Measurements from ENCODE around the gene PDHX.

PDHX gene

GRCh38 chr11:34926831-34927132, 10.4 kb downstream of the PDHX start:
- Mint-ChIP-seq H3K9me3 (ENCODE audit: low read depth) (no peaks in the 10 kb centered on the region), H3K4me3 (no peak overlapping the region), H3K27me3 (no peaks in the 10 kb centered on the region), H3K4me1 (ENCODE audit: low read depth) (peaks cover 32% of the 10 kb centered on the region), H3K36me3 (no peaks in the 10 kb centered on the region), H3K27ac (no peak overlapping the region)

- Mint-ChIP-seq H3K27ac (no peak overlapping the region), H3K4me3 (no peak overlapping the region), H3K27me3 (no peaks in the 10 kb centered on the region), H3K9me3 (ENCODE audit: low read depth) (no peaks in the 10 kb centered on the region), H3K4me1 (ENCODE audit: low read depth) (peaks cover 30% of the 10 kb centered on the region), H3K36me3 (no peaks in the 10 kb centered on the region)
These were observed 12.0 kb downstream of the PDHX start for GRCh38 chr11:34928268-34928959.

- Mint-ChIP-seq H3K4me1 (ENCODE audit: low read depth) (peaks cover 32% of the 10 kb centered on the region), H3K9me3 (ENCODE audit: low read depth) (no peaks in the 10 kb centered on the region), H3K27ac (no peak overlapping the region), H3K4me3 (no peak overlapping the region), H3K36me3 (peaks cover under 1% of the 10 kb centered on the region), H3K27me3 (no peaks in the 10 kb centered on the region)
These were observed 12.7 kb downstream of the PDHX start for GRCh38 chr11:34928960-34929680.

GRCh38 chr11:34929794-34930763, 13.7 kb downstream of the PDHX start:
- Mint-ChIP-seq H3K27me3 (no peaks in the 10 kb centered on the region), H3K4me1 (ENCODE audit: low read depth) (peaks cover 33% of the 10 kb centered on the region), H3K36me3 (peaks cover 3% of the 10 kb centered on the region), H3K9me3 (ENCODE audit: low read depth) (no peaks in the 10 kb centered on the region), H3K4me3 (no peak overlapping the region), H3K27ac (peak overlapping the region; percentile 55)

- no peaks in the 10 kb centered on the region for H3K9me3 Mint-ChIP-seq (ENCODE audit: low read depth)
- H3K27ac Mint-ChIP-seq: no peak overlapping the region
- peaks cover 25% of the 10 kb centered on the region for H3K4me1 Mint-ChIP-seq (ENCODE audit: low read depth)
- H3K4me3 Mint-ChIP-seq: no peak overlapping the region
- peaks cover 12% of the 10 kb centered on the region for H3K36me3 Mint-ChIP-seq
- no peaks in the 10 kb centered on the region for H3K27me3 Mint-ChIP-seq
These were observed 20.7 kb downstream of the PDHX start for GRCh38 chr11:34936945-34937629.

GRCh38 chr11:34938611-34939010, 22.2 kb downstream of the PDHX start:
- H3K4me1 Mint-ChIP-seq (ENCODE audit: low read depth): peaks cover 31% of the 10 kb centered on the region
- no peak overlapping the region for H3K4me3 Mint-ChIP-seq
- no peaks in the 10 kb centered on the region for H3K9me3 Mint-ChIP-seq (ENCODE audit: low read depth)
- H3K36me3 Mint-ChIP-seq: peaks cover 13% of the 10 kb centered on the region
- no peak overlapping the region for H3K27ac Mint-ChIP-seq
- no peaks in the 10 kb centered on the region for H3K27me3 Mint-ChIP-seq

- H3K4me3 Mint-ChIP-seq: no peak overlapping the region
- H3K27me3 Mint-ChIP-seq: no peaks in the 10 kb centered on the region
- peaks cover 31% of the 10 kb centered on the region for H3K4me1 Mint-ChIP-seq (ENCODE audit: low read depth)
- H3K9me3 Mint-ChIP-seq (ENCODE audit: low read depth): peaks cover 5% of the 10 kb centered on the region
- peaks cover 15% of the 10 kb centered on the region for H3K36me3 Mint-ChIP-seq
- H3K27ac Mint-ChIP-seq: no peak overlapping the region
These were observed 23.7 kb downstream of the PDHX start for GRCh38 chr11:34940026-34940677.

- H3K27me3 Mint-ChIP-seq: no peaks in the 10 kb centered on the region
- peaks cover 10% of the 10 kb centered on the region for H3K36me3 Mint-ChIP-seq
- H3K27ac Mint-ChIP-seq: no peak overlapping the region
- peaks cover 5% of the 10 kb centered on the region for H3K9me3 Mint-ChIP-seq (ENCODE audit: low read depth)
- H3K4me3 Mint-ChIP-seq: no peak overlapping the region
- H3K4me1 Mint-ChIP-seq (ENCODE audit: low read depth): peaks cover 25% of the 10 kb centered on the region
These were observed 25.3 kb downstream of the PDHX start for GRCh38 chr11:34941688-34942087.

GRCh38 chr11:34944692-34945091, 28.3 kb downstream of the PDHX start:
- H3K27ac Mint-ChIP-seq: no peak overlapping the region
- H3K4me1 Mint-ChIP-seq (ENCODE audit: low read depth): peaks cover 18% of the 10 kb centered on the region
- H3K9me3 Mint-ChIP-seq (ENCODE audit: low read depth): peaks cover 5% of the 10 kb centered on the region
- peaks cover 11% of the 10 kb centered on the region for H3K36me3 Mint-ChIP-seq
- H3K27me3 Mint-ChIP-seq: no peaks in the 10 kb centered on the region
- H3K4me3 Mint-ChIP-seq: no peak overlapping the region

- Mint-ChIP-seq H3K36me3 (peaks cover 9% of the 10 kb centered on the region), H3K9me3 (ENCODE audit: low read depth) (peaks cover 5% of the 10 kb centered on the region), H3K27ac (no peak overlapping the region), H3K4me1 (ENCODE audit: low read depth) (peaks cover 10% of the 10 kb centered on the region), H3K27me3 (no peaks in the 10 kb centered on the region), H3K4me3 (no peak overlapping the region)
These were observed 32.3 kb downstream of the PDHX start for GRCh38 chr11:34948696-34949095.

GRCh38 chr11:34953955-34954354, 37.5 kb downstream of the PDHX start:
- H3K9me3 Mint-ChIP-seq (ENCODE audit: low read depth): no peaks in the 10 kb centered on the region
- no peaks in the 10 kb centered on the region for H3K27me3 Mint-ChIP-seq
- peaks cover 3% of the 10 kb centered on the region for H3K4me1 Mint-ChIP-seq (ENCODE audit: low read depth)
- H3K4me3 Mint-ChIP-seq: no peak overlapping the region
- H3K36me3 Mint-ChIP-seq: peaks cover 12% of the 10 kb centered on the region
- no peak overlapping the region for H3K27ac Mint-ChIP-seq

- no peak overlapping the region for H3K4me3 Mint-ChIP-seq
- H3K27me3 Mint-ChIP-seq: no peaks in the 10 kb centered on the region
- H3K4me1 Mint-ChIP-seq (ENCODE audit: low read depth): peaks cover 3% of the 10 kb centered on the region
- H3K9me3 Mint-ChIP-seq (ENCODE audit: low read depth): no peaks in the 10 kb centered on the region
- H3K36me3 Mint-ChIP-seq: peaks cover 12% of the 10 kb centered on the region
- H3K27ac Mint-ChIP-seq: no peak overlapping the region
These were observed 40.8 kb downstream of the PDHX start for GRCh38 chr11:34957206-34957605.

- Mint-ChIP-seq H3K4me1 (ENCODE audit: low read depth) (peaks cover 3% of the 10 kb centered on the region), H3K4me3 (no peak overlapping the region), H3K27me3 (no peaks in the 10 kb centered on the region), H3K27ac (no peak overlapping the region), H3K36me3 (peaks cover 14% of the 10 kb centered on the region), H3K9me3 (ENCODE audit: low read depth) (no peaks in the 10 kb centered on the region)
These were observed 41.2 kb downstream of the PDHX start for GRCh38 chr11:34957606-34958005.

- peaks cover 11% of the 10 kb centered on the region for H3K36me3 Mint-ChIP-seq
- no peaks in the 10 kb centered on the region for H3K9me3 Mint-ChIP-seq (ENCODE audit: low read depth)
- H3K4me1 Mint-ChIP-seq (ENCODE audit: low read depth): no peaks in the 10 kb centered on the region
- H3K27me3 Mint-ChIP-seq: no peaks in the 10 kb centered on the region
- H3K27ac Mint-ChIP-seq: no peak overlapping the region
- no peak overlapping the region for H3K4me3 Mint-ChIP-seq
These were observed 43.4 kb downstream of the PDHX start for GRCh38 chr11:34959770-34960169.
